Measurements from ENCODE around the gene KCNQ1OT1. TPM values are rescaled to one million over a fixed set of nuclear protein-coding genes. Genes with fewer than 3 reads are reported as not detected.

Gene KCNQ1OT1
- total and polyA plus RNA-seq, 9 of the 15 experiments (the other 6 are each of a cell fraction or from before 2014, with no cell fraction given): 0.04 to 2.3 (median 0.74) TPM

DNA sequence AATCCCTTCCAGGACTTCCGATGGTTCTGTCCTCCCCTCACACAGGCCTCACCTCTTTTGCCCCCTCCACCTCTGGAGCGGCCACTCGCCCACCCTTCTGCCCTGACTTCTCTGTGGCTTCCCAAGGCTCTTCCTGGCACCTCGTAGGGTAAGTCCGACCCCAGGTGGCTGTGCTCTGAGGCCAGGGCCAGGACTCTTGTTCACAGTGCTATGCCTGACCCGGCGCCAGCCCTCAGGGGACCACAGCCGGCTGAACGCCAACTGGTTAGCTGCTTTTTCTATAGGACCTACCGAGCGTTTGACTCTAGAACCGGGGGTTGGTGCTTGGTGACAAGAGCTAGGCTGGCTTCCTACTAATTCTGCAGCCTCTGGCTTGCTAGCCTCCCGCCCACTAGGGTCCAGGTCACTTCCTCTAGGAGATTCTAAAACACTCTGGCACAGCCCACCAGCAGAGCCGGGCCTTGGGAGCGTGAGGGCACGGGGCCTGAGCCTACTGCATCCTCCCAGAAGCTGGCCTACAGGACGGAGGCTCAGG is 28.4 kb upstream of the KCNQ1OT1 start:
- TF ChIP-seq, protein P1, sequence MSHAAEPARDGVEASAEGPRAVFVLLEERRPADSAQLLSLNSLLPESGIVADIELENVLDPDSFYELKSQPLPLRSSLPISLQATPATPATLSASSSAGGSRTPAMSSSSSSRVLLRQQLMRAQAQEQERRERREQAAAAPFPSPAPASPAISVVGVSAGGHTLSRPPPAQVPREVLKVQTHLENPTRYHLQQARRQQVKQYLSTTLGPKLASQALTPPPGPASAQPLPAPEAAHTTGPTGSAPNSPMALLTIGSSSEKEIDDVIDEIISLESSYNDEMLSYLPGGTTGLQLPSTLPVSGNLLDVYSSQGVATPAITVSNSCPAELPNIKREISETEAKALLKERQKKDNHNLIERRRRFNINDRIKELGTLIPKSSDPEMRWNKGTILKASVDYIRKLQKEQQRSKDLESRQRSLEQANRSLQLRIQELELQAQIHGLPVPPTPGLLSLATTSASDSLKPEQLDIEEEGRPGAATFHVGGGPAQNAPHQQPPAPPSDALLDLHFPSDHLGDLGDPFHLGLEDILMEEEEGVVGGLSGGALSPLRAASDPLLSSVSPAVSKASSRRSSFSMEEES (CRISPR knock-in tag; IDR thresholded peaks at IDR 0.05): no peak
- TF ChIP-seq, protein P2, sequence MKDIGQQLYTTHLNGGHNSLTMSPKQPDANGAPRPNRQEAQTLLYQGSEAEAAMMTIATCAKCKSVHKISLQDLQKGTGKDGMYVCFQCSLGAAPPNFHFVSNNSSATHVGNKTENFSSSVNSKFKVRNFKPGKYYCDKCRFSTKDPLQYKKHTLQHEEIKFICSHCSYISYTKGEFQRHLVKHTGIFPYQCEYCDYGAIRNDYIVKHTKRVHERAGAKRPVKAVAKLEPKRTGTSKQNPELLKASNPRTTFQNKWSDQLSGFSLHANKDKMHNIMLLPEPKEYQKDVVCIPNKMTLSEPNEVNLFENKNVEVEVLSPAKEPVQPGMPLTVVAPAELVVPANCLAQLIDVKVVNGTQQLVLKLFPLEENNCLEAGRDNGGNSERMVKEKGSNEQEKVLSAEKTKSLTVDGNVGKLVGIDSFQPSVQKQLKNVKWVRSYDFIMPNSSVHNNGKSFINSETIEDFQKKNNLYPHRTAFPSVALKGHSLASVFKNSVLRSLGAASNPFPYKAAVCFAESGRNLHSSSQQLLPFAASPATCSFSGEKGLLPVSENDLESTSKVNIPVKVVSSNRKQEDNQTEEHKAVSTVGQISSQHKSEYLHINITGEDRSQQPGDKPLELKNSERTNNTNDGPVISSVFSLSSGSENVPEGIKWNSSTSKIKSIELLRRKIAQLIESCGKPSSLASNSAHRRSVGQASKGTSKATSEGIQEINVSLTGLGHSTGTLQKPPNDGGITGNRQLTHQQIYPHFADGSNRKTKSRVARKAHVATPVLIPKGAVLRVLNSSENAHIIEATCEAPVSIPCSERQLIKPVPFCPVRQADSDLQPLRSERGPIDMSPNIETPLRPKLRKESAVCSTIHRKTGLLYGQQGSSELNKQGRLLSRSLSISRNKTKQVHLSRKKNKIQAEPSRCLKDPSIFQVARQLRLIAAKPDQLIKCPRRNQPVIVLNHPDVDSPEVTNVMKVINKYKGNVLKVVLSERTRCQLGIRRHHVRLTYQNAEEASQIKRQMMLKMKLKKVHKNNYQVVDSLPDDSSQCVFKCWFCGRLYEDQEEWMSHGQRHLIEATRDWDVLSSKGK (CRISPR knock-in tag; IDR thresholded peaks at IDR 0.05): no peak
- POLR2A ChIA-PET: interaction anchor here (0.6 kb wide), 2 partner anchors 28 to 53 kb away, joined by 3 read pairs; partner anchors contain the start of gene KCNQ1OT1

More for the DNA sequence above, 28.4 kb upstream of the KCNQ1OT1 start:
- Histone ChIP-seq H4K20me1 (replicated peaks; ENCODE audit: control insufficient read depth, insufficient read depth, low read length) (peaks cover 4% of the 10 kb centered on the region; the same call in 1 of the 2 replicates), H3K9me3 (replicated peaks; ENCODE audit: control insufficient read depth, insufficient read depth, low read depth, low read length) (no peaks in the 10 kb centered on the region), H3K36me3 (ENCODE audit: control insufficient read depth, insufficient read depth, low read length) (no peaks in the 10 kb centered on the region), H3K9ac (ENCODE audit: insufficient read depth in 1 of 2, low read depth in 2 of 2, low read length in 2 of 2) (no peak overlapping the region), H3K79me2 (ENCODE audit: control insufficient read depth, insufficient read depth, low read length) (no peaks in the 10 kb centered on the region), H3K4me2 (ENCODE audit: insufficient read depth, low read length) (no peak overlapping the region), H3K27me3 (ENCODE audit: control insufficient read depth in 2 of 2, insufficient read depth in 2 of 2, low read length in 2 of 2) (peaks cover 0 to 11% of the 10 kb centered on the region in 2 experiments; a peak in 3 of 5 replicates), H3K9me1 (ENCODE audit: control insufficient read depth, insufficient read depth, low read length) (no peaks in the 10 kb centered on the region), H3K4me3 (no peak overlapping the region), H3K27ac (ENCODE audit: extremely low read depth, low read depth, low read length) (no peak overlapping the region), H3K4me1 (replicated peaks in 1 of 2; ENCODE audit: control insufficient read depth in 2 of 2, insufficient read depth in 2 of 2, low read length in 2 of 2) (peaks cover 0 to 50% of the 10 kb centered on the region in 2 experiments; a peak in 4 of 5 replicates), H2AFZ (ENCODE audit: low read depth, low read length) (no peak overlapping the region)
- no TSS peak for BruUV-seq (replicated peaks)
- no peak for DNase-seq (ENCODE audit: extremely low read depth in 1 of 4, low spot score in 3 of 4)
- CTCF ChIA-PET (ENCODE audit: low intra/inter-chr PET ratio): no interaction called here
- ATAC-seq: no peak
- whole genome bisulfite sequencing (ENCODE audit: insufficient coverage, low coverage, missing lambda C conversion rate): 47% methylated on average over 17 of the region's 17 CpGs
- intact Hi-C loops (cut with micrococcal nuclease): no loop called here
- in situ Hi-C loops (cut with MboI): no loop called here
- FAIRE-seq: no peak
